Endothelial cell of hepatic sinusoid (primary cell): ENCODE data around the gene ERCC8.
"Not testable (repeated sequence)": the region's sequence is repeated elsewhere in the genome, so short reads cannot be mapped to it uniquely, and the experiment has no call there.

Source experiments
- in situ Hi-C: cut with HindIII; loops from 2 replicates; pipeline ENCODE4 v1.10.0; 2017; ENCODE audit warnings: low sequenced_read_pairs

Gene ERCC8

GRCh38 chr5:60944904-60945812 is at the start of gene ERCC8, which contains the start of gene NDUFAF2:
Gene ERCC8, minus strand, starts transcription at chr5:60945070. Its CDS starts 62 bp downstream, at chr5:60945008.
Gene NDUFAF2, plus strand, starts transcription at chr5:60945205. Its CDS starts 51 bp downstream, at chr5:60945256.
- in situ Hi-C loops: no loop called here

GRCh38 chr5:60993875-60994571 is 49.2 kb upstream of the ERCC8 start:
- in situ Hi-C loops: no loop called here

GRCh38 chr5:60993425-60993824 is 48.6 kb upstream of the ERCC8 start:
- in situ Hi-C loops: no loop called here

GRCh38 chr5:60992871-60993270 is 48.0 kb upstream of the ERCC8 start:
- in situ Hi-C loops: no loop called here

GRCh38 chr5:60989790-60990189 is 44.9 kb upstream of the ERCC8 start:
- in situ Hi-C loops: no loop called here

- in situ Hi-C loops: not testable (repeated sequence)
Measured at GRCh38 chr5:60982127-60982526, 37.3 kb upstream of the ERCC8 start.

GRCh38 chr5:60980511-60980910 is 35.6 kb upstream of the ERCC8 start:
- in situ Hi-C loops: no loop called here

- in situ Hi-C loops: no loop called here
Measured at GRCh38 chr5:60978968-60979367, 34.1 kb upstream of the ERCC8 start.

- in situ Hi-C loops: no loop called here
Measured at GRCh38 chr5:60977956-60978737, 33.3 kb upstream of the ERCC8 start.

GRCh38 chr5:60972231-60972630 is 27.4 kb upstream of the ERCC8 start:
- in situ Hi-C loops: no loop called here

- in situ Hi-C loops: no loop called here
Measured at GRCh38 chr5:60961685-60962084, 16.8 kb upstream of the ERCC8 start.

GRCh38 chr5:60960591-60960990 is 15.7 kb upstream of the ERCC8 start:
- in situ Hi-C loops: no loop called here

GRCh38 chr5:60959156-60959555 is 14.3 kb upstream of the ERCC8 start:
- in situ Hi-C loops: no loop called here

- in situ Hi-C loops: no loop called here
Measured at GRCh38 chr5:60958712-60959111, 13.8 kb upstream of the ERCC8 start.

GRCh38 chr5:60958088-60958487 is 13.2 kb upstream of the ERCC8 start:
- in situ Hi-C loops: no loop called here

GRCh38 chr5:60955239-60955638 is 10.4 kb upstream of the ERCC8 start:
- in situ Hi-C loops: no loop called here

GRCh38 chr5:60948738-60949137 is 3.9 kb upstream of the ERCC8 start:
- in situ Hi-C loops: no loop called here

- in situ Hi-C loops: no loop called here
Measured at GRCh38 chr5:60945813-60946187, 930 bp upstream of the ERCC8 start.

GRCh38 chr5:60943624-60944023 is 1.2 kb downstream of the ERCC8 start:
- in situ Hi-C loops: no loop called here

- in situ Hi-C loops: no loop called here
Measured at GRCh38 chr5:60929024-60929423, 15.8 kb downstream of the ERCC8 start.

GRCh38 chr5:60927450-60927849 is 17.4 kb downstream of the ERCC8 start:
- in situ Hi-C loops: no loop called here
